CD14-positive monocyte (primary cell): ENCODE measurements around the gene RRN3. TPM values are rescaled to one million over a fixed set of nuclear protein-coding genes. Genes with fewer than 3 reads are reported as not detected.

ENCODE experiments used
- DNase-seq, 3 donors: peaks; one replicate each; pipeline ENCODE4 v3.0.0-alpha.2; 2011 to 2022
- H2AFZ ChIP-seq: 2 replicates; pipeline ENCODE4 v1.6.0; 2012; ENCODE audit warnings: mild to moderate bottlenecking, low read depth, low read length, inconsistent platforms; ENCODE audit not compliant: insufficient read depth, poor library complexity, severe bottlenecking
- H3K27ac ChIP-seq, 2 donors: 1 replicate in 1 of 2; 2 replicates in 1 of 2; pipeline ENCODE4 v1.5.1; 2012 to 2013; ENCODE audit warnings: low read length in 2 of 2, control low read depth in 1 of 2, inconsistent platforms in 1 of 2, low read depth in 1 of 2, mild to moderate bottlenecking in 1 of 2
- H3K27me3 ChIP-seq, 2 donors: one replicate each; pipeline versions ENCODE4 v1.6.0 to v1.6.1; 2011 to 2013; ENCODE audit warnings: low read length in 2 of 2; ENCODE audit not compliant: control insufficient read depth in 2 of 2, insufficient read depth in 2 of 2
- H3K36me3 ChIP-seq, 2 donors: replicated peaks in 1 of 2; 1 replicate in 1 of 2; 2 replicates in 1 of 2; pipeline versions ENCODE4 v1.5.1 to v1.6.1; 2012 to 2013; ENCODE audit warnings: low read length in 2 of 2, control low read depth in 1 of 2, inconsistent platforms in 1 of 2, mild to moderate bottlenecking in 1 of 2; ENCODE audit not compliant: insufficient read depth in 2 of 2, control insufficient read depth in 1 of 2
- H3K4me1 ChIP-seq, 2 donors: 1 replicate in 1 of 2; 2 replicates in 1 of 2; pipeline versions ENCODE4 v1.5.1 to v1.6.1; 2012 to 2013; ENCODE audit warnings: low read length in 2 of 2, control low read depth in 1 of 2, inconsistent platforms in 1 of 2, mild to moderate bottlenecking in 1 of 2, moderate library complexity in 1 of 2; ENCODE audit not compliant: insufficient read depth in 2 of 2, control insufficient read depth in 1 of 2
- H3K4me2 ChIP-seq: replicated peaks from 2 replicates; pipeline ENCODE3; 2012; ENCODE audit warnings: low read length, moderate library complexity, mild to moderate bottlenecking; ENCODE audit not compliant: poor library complexity, severe bottlenecking; ENCODE audit errors: extremely low read depth
- H3K4me3 ChIP-seq, 3 experiments: fragments of 200-600 bp in 1 of 3; sonication (generic) in 1 of 3; replicated peaks in 1 of 3; 1 replicate in 2 of 3; 2 replicates in 1 of 3; pipeline ENCODE4 v1.5.1; 2011 to 2013; ENCODE audit warnings: low read length in 3 of 3, mild to moderate bottlenecking in 3 of 3, control low read depth in 2 of 3, low read depth in 2 of 3, inconsistent platforms in 1 of 3, moderate library complexity in 1 of 3
- H3K79me2 ChIP-seq: 2 replicates; pipeline ENCODE4 v1.6.0; 2012; ENCODE audit warnings: mild to moderate bottlenecking, control low read depth, inconsistent platforms, low read length, moderate library complexity; ENCODE audit not compliant: insufficient read depth
- H3K9ac ChIP-seq: 2 replicates; pipeline ENCODE4 v1.6.0; 2017; ENCODE audit warnings: low read length, mild to moderate bottlenecking; ENCODE audit not compliant: insufficient read depth, poor library complexity, severe bottlenecking
- H3K9me3 ChIP-seq, 2 donors: replicated peaks in 1 of 2; 1 replicate in 1 of 2; 2 replicates in 1 of 2; pipeline versions ENCODE4 v1.5.1 to v1.6.1; 2012 to 2013; ENCODE audit warnings: low read length in 2 of 2, control low read depth in 1 of 2; ENCODE audit not compliant: control insufficient read depth in 1 of 2, insufficient read depth in 1 of 2
- H4K20me1 ChIP-seq: 2 replicates; pipeline ENCODE4 v1.6.0; 2012; ENCODE audit warnings: mild to moderate bottlenecking, low read length, control low read depth, moderate library complexity; ENCODE audit not compliant: insufficient read depth
- H3K27ac Mint-ChIP-seq, 7 donors: one replicate each; pipeline ENCODE4 v1.8.0; 2020; ENCODE audit warnings: mild to moderate bottlenecking in 7 of 7, mixed read lengths in 7 of 7, moderate library complexity in 6 of 7, inconsistent platforms in 2 of 7
- H3K27me3 Mint-ChIP-seq, 3 donors: one replicate each; pipeline ENCODE4 v1.8.0; 2021 to 2022; ENCODE audit warnings: low read depth in 3 of 3, mild to moderate bottlenecking in 3 of 3, mixed read lengths in 3 of 3, moderate library complexity in 3 of 3, inconsistent platforms in 1 of 3
- H3K36me3 Mint-ChIP-seq, 2 donors: one replicate each; pipeline ENCODE4 v1.8.0; 2020; ENCODE audit warnings: mixed read lengths in 2 of 2, inconsistent platforms in 1 of 2, mild to moderate bottlenecking in 1 of 2
- H3K4me1 Mint-ChIP-seq: one replicate; pipeline ENCODE4 v1.8.0; 2020; ENCODE audit warnings: mild to moderate bottlenecking, mixed read lengths
- H3K4me3 Mint-ChIP-seq, 2 donors: one replicate each; pipeline ENCODE4 v1.8.0; 2020; ENCODE audit warnings: mild to moderate bottlenecking in 2 of 2, mixed read lengths in 2 of 2, moderate library complexity in 1 of 2
- H3K9me3 Mint-ChIP-seq, 7 donors: one replicate each; pipeline ENCODE4 v1.8.0; 2020 to 2022; ENCODE audit warnings: mixed read lengths in 7 of 7, mild to moderate bottlenecking in 6 of 7, moderate library complexity in 6 of 7, inconsistent platforms in 2 of 7
- CTCF ChIP-seq: fragments of 200-600 bp; IDR thresholded peaks from one replicate; pipeline ENCODE4 v1.8.0; 2022; ENCODE audit warnings: antibody characterized with exemption, mild to moderate bottlenecking
- WGBS: methylation state at CpG from one replicate; pipeline ENCODE4 v1.1.5; 2013; ENCODE audit warnings: missing lambda C conversion rate; ENCODE audit not compliant: insufficient coverage; 5-methylcytosine and 5-hydroxymethylcytosine counted together
- intact Hi-C, 2 donors: fragments of 100-400 bp; cut with micrococcal nuclease; formaldehyde crosslinking; loops; one replicate each; pipeline versions ENCODE4 v1.15.0 to v1.15.1; 2023
- polyA plus RNA-seq, 3 donors: library from polyadenylated mRNA; depleted of rRNA in 1 of 3; unstranded in 2 of 3; stranded (reverse) in 1 of 3; fragments of 300-500 nt in 2 of 3; fragments of >200 nt in 1 of 3; fragmentation: Illumina TruSeq in 2 of 3; gene quantifications; 1 replicate in 2 of 3; 2 replicates in 1 of 3; pipeline ENCODE4 v1.2.3, GENCODE V29; 2012 to 2021

Gene RRN3
- polyA plus RNA-seq, 3 donors, result 4.3 to 9.2 (median 9.1) TPM

GRCh38 chr16:15053904-15054303 lies 40.2 kb downstream of the RRN3 start:
- no peak for DNase-seq
- Mint-ChIP-seq H3K4me3 (no peak overlapping the region), H3K36me3 (peaks cover 3 to 4% of the 10 kb centered on the region in 2 donors), H3K27ac (peak overlapping the region in 2 of 7 donors; percentile 4 to 45), H3K27me3 (peaks cover 0 to 2% (median 0%) of the 10 kb centered on the region in 3 donors), H3K4me1 (peaks cover 24% of the 10 kb centered on the region), H3K9me3 (no peaks in the 10 kb centered on the region)
- TF ChIP-seq CTCF, result no peak
- H3K4me1 ChIP-seq, result peaks cover 29 to 30% of the 10 kb centered on the region in 2 donors
- no peaks in the 10 kb centered on the region for H3K27me3 ChIP-seq
- peaks cover 33% of the 10 kb centered on the region for H3K79me2 ChIP-seq
- H3K27ac ChIP-seq, result no peak overlapping the region
- no peaks in the 10 kb centered on the region for H4K20me1 ChIP-seq
- no peak overlapping the region for H2AFZ ChIP-seq
- no peak overlapping the region for H3K4me2 ChIP-seq
- peaks cover 0 to 4% of the 10 kb centered on the region in 2 donors for H3K36me3 ChIP-seq
- H3K4me3 ChIP-seq, result no peak overlapping the region
- no peaks in the 10 kb centered on the region for H3K9me3 ChIP-seq
- intact Hi-C loops, result no loop called here
- WGBS, result 67% methylated on average over 10 of the region's 10 CpGs
- no peak overlapping the region for H3K9ac ChIP-seq

DNA sequence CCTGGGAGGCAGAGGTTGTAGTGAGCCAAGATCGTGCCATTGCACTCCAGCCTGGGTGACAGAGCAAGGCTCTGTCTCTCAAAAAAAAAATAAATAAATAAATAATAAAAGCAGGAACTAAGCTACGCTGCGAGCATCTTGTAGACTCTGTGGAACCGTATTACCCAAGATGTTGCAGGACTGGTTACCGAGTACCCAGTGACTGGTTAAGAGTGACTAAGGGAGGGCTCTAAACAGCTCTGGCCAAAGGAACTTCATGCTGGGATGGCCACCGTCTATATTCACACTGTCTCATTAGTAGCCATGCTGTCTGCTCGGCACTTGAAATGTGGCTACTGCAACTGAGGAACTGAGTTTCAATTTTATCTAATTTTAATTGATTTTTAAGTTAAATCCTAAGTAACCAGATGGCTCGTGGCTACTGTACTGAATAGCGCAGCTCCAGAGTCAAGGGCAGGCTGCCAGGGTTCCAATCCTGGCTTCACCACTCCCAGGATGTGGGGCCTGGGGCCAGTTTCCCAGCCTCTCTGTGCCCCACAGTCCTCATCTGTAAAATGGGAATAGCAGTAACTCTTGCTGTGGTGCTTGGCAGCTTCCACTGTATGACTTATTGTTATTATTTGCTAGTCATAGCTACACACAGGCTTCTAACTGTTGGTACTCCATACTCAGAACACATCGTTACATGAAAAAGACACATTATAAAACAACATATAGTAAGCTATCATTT lies 41.2 kb downstream of the RRN3 start:
- Histone ChIP-seq H3K4me1 (peaks cover 29 to 30% of the 10 kb centered on the region in 2 donors), H2AFZ (no peak overlapping the region), H3K4me3 (no peak overlapping the region), H4K20me1 (no peaks in the 10 kb centered on the region), H3K36me3 (no peaks in the 10 kb centered on the region), H3K9ac (no peak overlapping the region), H3K4me2 (no peak overlapping the region), H3K27me3 (no peaks in the 10 kb centered on the region), H3K79me2 (peaks cover 33% of the 10 kb centered on the region), H3K9me3 (no peaks in the 10 kb centered on the region), H3K27ac (peak overlapping the region; percentile 20 to 28)
- Mint-ChIP-seq H3K27ac (peak overlapping the region; percentile 63 to 91 (median 73)), H3K36me3 (peaks cover 0 to 2% of the 10 kb centered on the region in 2 donors), H3K27me3 (peaks cover 0 to 2% (median 0%) of the 10 kb centered on the region in 3 donors), H3K4me3 (no peak overlapping the region), H3K9me3 (no peaks in the 10 kb centered on the region), H3K4me1 (peaks cover 24% of the 10 kb centered on the region)
- DNase-seq, result peak; percentile 65 to 86 (median 79)
- intact Hi-C loops, result no loop called here
- no peak for TF ChIP-seq CTCF
- WGBS, result 35% methylated on average over 6 of the region's 10 CpGs
